Measurements from ENCODE around the gene DAB2IP.

DNA sequence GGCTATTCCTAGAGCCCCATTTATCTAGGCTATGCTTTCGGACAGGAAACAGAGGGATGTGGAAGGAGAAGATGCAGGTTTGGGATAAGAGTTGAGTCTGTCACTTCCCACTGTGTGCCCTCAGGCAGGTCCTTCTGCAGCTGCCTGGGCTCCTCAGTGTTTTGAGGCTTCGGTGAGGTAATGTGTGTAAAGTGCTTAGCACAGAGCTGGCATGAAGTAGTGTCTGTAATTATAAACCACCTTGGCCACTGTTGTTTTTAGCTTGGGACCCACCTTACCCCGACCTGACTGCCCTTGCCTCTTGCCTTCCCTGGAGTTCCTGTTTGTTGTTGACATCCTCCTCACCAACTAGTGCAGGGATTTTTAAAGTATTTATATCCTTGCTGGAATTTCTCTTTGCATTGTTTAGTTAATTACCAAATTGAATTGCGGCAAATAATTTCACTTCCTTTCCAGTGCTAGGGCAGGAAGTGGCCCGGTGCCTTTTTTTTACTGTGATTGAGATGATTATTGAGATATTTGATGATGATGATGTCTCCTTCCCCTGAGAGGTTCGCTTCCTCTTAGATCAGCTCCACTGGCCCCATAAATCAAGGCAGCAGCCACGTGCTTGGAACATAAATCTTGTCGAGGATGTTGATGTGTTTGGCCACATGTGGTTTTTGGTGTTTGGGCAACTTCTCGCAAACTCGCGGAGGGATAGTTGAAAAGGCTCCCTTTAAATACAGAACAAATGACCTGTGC, 38.3 kb upstream of the DAB2IP start:
- no peak for TF ChIP-seq EZH2 (IDR thresholded peaks at IDR 0.05; ENCODE audit: low read length, unreplicated experiment)
- TF ChIP-seq, protein P1, sequence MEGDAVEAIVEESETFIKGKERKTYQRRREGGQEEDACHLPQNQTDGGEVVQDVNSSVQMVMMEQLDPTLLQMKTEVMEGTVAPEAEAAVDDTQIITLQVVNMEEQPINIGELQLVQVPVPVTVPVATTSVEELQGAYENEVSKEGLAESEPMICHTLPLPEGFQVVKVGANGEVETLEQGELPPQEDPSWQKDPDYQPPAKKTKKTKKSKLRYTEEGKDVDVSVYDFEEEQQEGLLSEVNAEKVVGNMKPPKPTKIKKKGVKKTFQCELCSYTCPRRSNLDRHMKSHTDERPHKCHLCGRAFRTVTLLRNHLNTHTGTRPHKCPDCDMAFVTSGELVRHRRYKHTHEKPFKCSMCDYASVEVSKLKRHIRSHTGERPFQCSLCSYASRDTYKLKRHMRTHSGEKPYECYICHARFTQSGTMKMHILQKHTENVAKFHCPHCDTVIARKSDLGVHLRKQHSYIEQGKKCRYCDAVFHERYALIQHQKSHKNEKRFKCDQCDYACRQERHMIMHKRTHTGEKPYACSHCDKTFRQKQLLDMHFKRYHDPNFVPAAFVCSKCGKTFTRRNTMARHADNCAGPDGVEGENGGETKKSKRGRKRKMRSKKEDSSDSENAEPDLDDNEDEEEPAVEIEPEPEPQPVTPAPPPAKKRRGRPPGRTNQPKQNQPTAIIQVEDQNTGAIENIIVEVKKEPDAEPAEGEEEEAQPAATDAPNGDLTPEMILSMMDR (conservative IDR thresholded peaks at IDR 0.05; ENCODE audit: low read depth, low read length), result no peak
- no peak for TF ChIP-seq EZH2phosphoT487 (IDR thresholded peaks at IDR 0.05; ENCODE audit: borderline replicate concordance, low read length)

Data from PC-3 (cell line).